ENCODE measurements around the gene BAD.
"Not testable (repeated sequence)": the region's sequence is repeated elsewhere in the genome, so short reads cannot be mapped to it uniquely, and the experiment has no call there.

Gene BAD

GRCh38 chr11:64314805-64315561 lies 30.5 kb upstream of the BAD start:
- DNase-seq (ENCODE audit: low spot score): no peak

GRCh38 chr11:64314146-64314804 lies 29.8 kb upstream of the BAD start:
- no peak for DNase-seq (ENCODE audit: low spot score)

- DNase-seq (ENCODE audit: low spot score): no peak
Observed at GRCh38 chr11:64313491-64314145, 29.2 kb upstream of the BAD start.

- DNase-seq (ENCODE audit: low spot score): no peak
Observed at GRCh38 chr11:64312947-64313346, 28.5 kb upstream of the BAD start.

- not testable (repeated sequence) for DNase-seq (ENCODE audit: low spot score)
Observed at GRCh38 chr11:64307795-64308194, 23.3 kb upstream of the BAD start.

- no peak for DNase-seq (ENCODE audit: low spot score)
Observed at GRCh38 chr11:64306876-64307622, 22.6 kb upstream of the BAD start.

- DNase-seq (ENCODE audit: low spot score): no peak
Observed at GRCh38 chr11:64306563-64306875, 22.1 kb upstream of the BAD start.

GRCh38 chr11:64305691-64306562 lies 21.5 kb upstream of the BAD start:
- DNase-seq (ENCODE audit: low spot score): peak; percentile 88

- DNase-seq (ENCODE audit: low spot score): peak; percentile 100
Observed at GRCh38 chr11:64305075-64305690, 20.7 kb upstream of the BAD start, which contains the start of gene ESRRA. TSS of gene ESRRA (plus strand) at chr11:64305524. CDS start at chr11:64307180, 1,656 bp downstream.

- peak; percentile 95 for DNase-seq (ENCODE audit: low spot score)
Observed at GRCh38 chr11:64304316-64305072, 20.0 kb upstream of the BAD start.

GRCh38 chr11:64304032-64304315 lies 19.5 kb upstream of the BAD start:
- no peak for DNase-seq (ENCODE audit: low spot score)

GRCh38 chr11:64303109-64304031 lies 18.9 kb upstream of the BAD start:
- DNase-seq (ENCODE audit: low spot score): no peak

GRCh38 chr11:64299847-64300648 lies 15.6 kb upstream of the BAD start, which contains the start of gene CATSPERZ:
TSS of gene CATSPERZ (plus strand) at chr11:64300358. CDS start at chr11:64300411, 53 bp downstream.
- DNase-seq (ENCODE audit: low spot score): no peak

GRCh38 chr11:64298966-64299846 lies 14.7 kb upstream of the BAD start:
- DNase-seq (ENCODE audit: low spot score): no peak

- no peak for DNase-seq (ENCODE audit: low spot score)
Observed at GRCh38 chr11:64297699-64298358, 13.4 kb upstream of the BAD start.

GRCh38 chr11:64296830-64297698 lies 12.6 kb upstream of the BAD start:
- no peak for DNase-seq (ENCODE audit: low spot score)

Data from ecto neural progenitor cell (in vitro differentiated cells).